Pancreas (tissue), 10 donors: Measurements from ENCODE around the gene SYAP1. TPM values are rescaled to one million over a fixed set of nuclear protein-coding genes. Genes with fewer than 3 reads are reported as not detected.
A peak's percentile ranks its signal among the peaks of the same experiment; 100 is the strongest.

Source experiments
- ATAC-seq, 4 donors: fragments of 200-7000 bp; cut with Tn5 transposase; one replicate each; pipeline versions ENCODE4 v1.8.0 to v1.9.1; 2020; ENCODE audit warnings: mild to moderate bottlenecking in 4 of 4, moderate library complexity in 4 of 4
- DNase-seq, 6 donors: peaks; one replicate each; pipeline ENCODE4 v3.0.0-alpha.2; 2020
- FAIRE-seq: peaks from 2 replicates; lab custom pipeline; 2012; peaks lifted over from hg19 to GRCh38; lab: Jason Lieb, UNC
- H3K27ac ChIP-seq, 4 donors: fragments of 200-600 bp; sonication (generic); 1 replicate in 3 of 4; 2 replicates in 1 of 4; pipeline versions ENCODE4 v1.5.0 to v1.8.0; 2020
- H3K27me3 ChIP-seq, 4 donors: fragments of 200-600 bp; one replicate each; pipeline ENCODE4 v1.8.0; 2021
- H3K36me3 ChIP-seq, 3 donors: fragments of 200-600 bp; sonication (generic) in 1 of 3; one replicate each; pipeline versions ENCODE4 v1.5.0 to v1.8.0; 2020 to 2021
- H3K4me1 ChIP-seq, 3 donors: fragments of 200-600 bp; one replicate each; pipeline ENCODE4 v1.8.0; 2021
- H3K4me3 ChIP-seq, 4 donors: fragments of 200-600 bp; sonication (generic) in 2 of 4; one replicate each; pipeline versions ENCODE4 v1.5.0 to v1.8.0; 2020 to 2021
- H3K9me3 ChIP-seq, 4 donors: fragments of 200-600 bp; one replicate each; pipeline ENCODE4 v1.8.0; 2021
- CTCF ChIP-seq, 4 donors: fragments of 200-600 bp; sonication (generic) in 3 of 4; IDR thresholded peaks; one replicate each; pipeline versions ENCODE4 v1.5.0 to v1.8.0; 2021; ENCODE audit warnings: antibody characterized with exemption in 4 of 4
- WGBS, 2 donors: extraction: QIAGEN DNeasy Blood & Tissue Kit; methylation state at CpG; one replicate each; pipeline ENCODE4 v1.1.7; 2013; 5-methylcytosine and 5-hydroxymethylcytosine counted together
- intact Hi-C, 3 donors: fragments of 100-400 bp; cut with DNase I; formaldehyde crosslinking; loops; one replicate each; pipeline versions ENCODE4 v1.11.1 to v1.14.2; 2022
- polyA plus RNA-seq, 2 donors: library from polyadenylated mRNA; stranded (reverse); fragments of 200-250 nt; gene quantifications; one replicate each; pipeline ENCODE4 v1.2.3, GENCODE V29; 2013
- total RNA-seq, 6 donors: library from RNA; stranded (reverse); fragmentation: NEBNext Ultra II Directional in 4 of 6; extraction: Animal tissue kit (Norgen Biotek cat#: 25700) in 4 of 6; gene quantifications; one replicate each; pipeline versions ENCODE4 v1.2.1 to v1.2.4, GENCODE V29; 2021 to 2023
- donor health status: healthy with polysubstance abuse.
- donor health status: DM: no; HTN: no; CAD: no; lungs with moderate emphysema.
- donor health status: DM: no; HTN: no; CAD: no.
- donor health status: control.
- donor health status: control.
- donor health status: Bipolar disorder and iron deficiency.
- donor health status: DM: yes; HTN: yes; CAD: no.
- donor health status: DM: no; HTN: no; CAD: no.
- donor health status: DM: no; HTN: no; CAD: no.
- donor health status: DM: yes; HTN: yes; CAD: no.

Gene SYAP1, protein sequence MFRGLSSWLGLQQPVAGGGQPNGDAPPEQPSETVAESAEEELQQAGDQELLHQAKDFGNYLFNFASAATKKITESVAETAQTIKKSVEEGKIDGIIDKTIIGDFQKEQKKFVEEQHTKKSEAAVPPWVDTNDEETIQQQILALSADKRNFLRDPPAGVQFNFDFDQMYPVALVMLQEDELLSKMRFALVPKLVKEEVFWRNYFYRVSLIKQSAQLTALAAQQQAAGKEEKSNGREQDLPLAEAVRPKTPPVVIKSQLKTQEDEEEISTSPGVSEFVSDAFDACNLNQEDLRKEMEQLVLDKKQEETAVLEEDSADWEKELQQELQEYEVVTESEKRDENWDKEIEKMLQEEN
- total RNA-seq (10 to 100 TPM in 5 of 6 donors, 1 to 10 TPM in 1; 9.1 to 21.5 (median 14.0) TPM), polyA plus RNA-seq (1 to 10 TPM; 6.4 to 9.3 TPM)

DNA sequence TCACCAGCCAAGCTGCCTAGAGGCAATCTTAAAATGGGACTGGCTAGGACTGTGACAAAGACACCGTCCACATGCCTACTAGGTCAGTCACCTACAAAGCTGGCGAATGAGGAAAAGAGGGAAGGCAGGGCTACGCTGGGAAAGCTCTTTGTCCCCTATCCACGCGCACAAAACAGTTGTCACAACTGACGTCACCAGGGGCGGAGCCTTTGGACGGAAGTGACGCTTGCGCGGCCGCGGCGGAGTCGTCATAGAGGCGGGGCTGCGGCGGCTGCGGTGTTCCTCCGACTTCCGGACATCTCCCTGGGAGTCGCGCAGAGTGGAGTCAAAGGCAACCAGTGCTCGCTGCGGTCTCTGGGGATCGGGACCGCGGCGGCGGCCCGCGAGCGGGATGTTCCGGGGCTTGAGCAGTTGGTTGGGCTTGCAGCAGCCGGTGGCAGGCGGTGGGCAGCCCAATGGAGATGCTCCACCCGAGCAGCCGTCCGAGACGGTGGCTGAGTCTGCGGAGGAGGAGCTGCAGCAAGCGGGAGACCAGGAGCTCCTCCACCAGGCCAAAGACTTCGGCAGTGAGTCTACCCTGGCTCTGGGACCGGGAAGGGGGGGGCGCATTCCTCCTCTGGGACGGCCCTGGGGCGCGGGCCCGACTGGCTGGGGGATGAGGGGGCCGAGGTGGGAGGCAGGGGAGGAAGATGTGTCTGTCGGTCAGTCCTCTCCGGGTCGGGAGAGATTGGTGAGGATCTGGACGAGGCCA, at the start of gene SYAP1:
SYAP1 (plus strand) TSS at position 279 of the 751 bp plus-strand sequence; CDS start at position 392, 113 bp downstream.
- H3K27ac ChIP-seq = peak within 1 kb of the TSS; percentile 87 to 97 (median 88)
- H3K9me3 ChIP-seq = no peaks in the 10 kb centered on the region
- DNase-seq (peak; percentile 92 to 100 (median 99)), FAIRE-seq (peak; percentile 93), ATAC-seq (peak; percentile 97 to 99 (median 98))
- peak within 1 kb of the TSS; percentile 40 to 78 (median 72) for H3K4me3 ChIP-seq
- H3K27me3 ChIP-seq = no peaks in the 10 kb centered on the region
- H3K4me1 ChIP-seq = peaks cover 0 to 23% (median 0%) of the 10 kb centered on the region in 3 donors
- WGBS, 2 donors = 0 to 1% methylated on average over 53 to 54 of the region's 54 CpGs
- H3K36me3 ChIP-seq = no peaks in the 10 kb centered on the region
- intact Hi-C loops = no loop called here
- no peak for TF ChIP-seq CTCF (IDR thresholded peaks at IDR 0.05)

DNA sequence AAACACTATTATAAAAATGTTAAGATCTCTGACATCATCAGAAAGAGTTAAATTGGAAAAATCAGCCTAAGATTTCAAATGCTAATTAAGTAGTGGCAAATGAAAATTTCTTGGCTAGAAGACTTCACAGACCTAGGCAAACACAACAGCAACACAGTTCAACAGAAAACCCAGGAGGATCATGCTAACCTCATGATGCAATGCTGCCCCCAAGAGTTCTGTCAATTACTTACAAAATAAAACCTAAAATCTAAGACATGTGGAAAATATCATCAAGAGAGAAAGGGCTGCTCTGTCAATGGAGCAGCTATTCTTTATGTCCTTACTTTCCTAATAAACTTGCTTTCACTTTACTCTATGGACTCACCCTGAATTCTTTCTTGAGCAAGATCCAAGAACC, 48.4 kb upstream of the SYAP1 start:
- Histone ChIP-seq H3K9me3 (no peaks in the 10 kb centered on the region), H3K4me3 (no peak overlapping the region), H3K27me3 (no peaks in the 10 kb centered on the region), H3K36me3 (no peaks in the 10 kb centered on the region), H3K4me1 (no peaks in the 10 kb centered on the region), H3K27ac (no peak overlapping the region)
- intact Hi-C loops = no loop called here
- FAIRE-seq (peak; percentile 75), DNase-seq (no peak), ATAC-seq (peak in 3 of 4 donors; percentile 46 to 68 (median 55))
- no peak for TF ChIP-seq CTCF (IDR thresholded peaks at IDR 0.05)

DNA sequence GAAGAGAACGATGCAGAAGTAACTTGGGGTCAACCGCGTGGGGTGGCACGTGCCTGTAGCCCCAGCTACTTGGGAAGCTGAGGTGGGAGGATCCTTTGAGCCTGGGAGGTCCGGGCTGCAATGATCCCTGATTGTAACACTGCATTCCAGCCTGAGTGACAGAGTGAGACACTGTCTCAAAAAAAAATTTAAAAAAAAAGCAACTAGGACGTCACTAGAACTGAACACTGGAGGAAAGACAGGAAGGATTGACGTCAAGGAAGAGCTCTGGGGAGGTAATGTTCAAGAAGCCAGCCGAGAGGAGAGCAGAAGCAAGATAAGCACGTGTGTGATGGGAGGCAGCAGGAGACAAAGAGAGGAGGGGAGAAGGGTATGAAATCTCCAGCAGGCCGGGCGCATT, 40.7 kb upstream of the SYAP1 start:
- Histone ChIP-seq H3K9me3 (no peaks in the 10 kb centered on the region), H3K4me1 (no peaks in the 10 kb centered on the region), H3K36me3 (peaks cover 0 to 4% (median 0%) of the 10 kb centered on the region in 3 donors), H3K27ac (no peak overlapping the region), H3K4me3 (no peak overlapping the region), H3K27me3 (no peaks in the 10 kb centered on the region)
- intact Hi-C loops = no loop called here
- DNase-seq (no peak), FAIRE-seq (no peak), ATAC-seq (no peak)
- 79 to 83% methylated on average over 11 of the region's 11 CpGs for WGBS, 2 donors
- no peak for TF ChIP-seq CTCF (IDR thresholded peaks at IDR 0.05)

GRCh38 chrX:16683007-16683664, 36.3 kb upstream of the SYAP1 start:
- Histone ChIP-seq H3K27me3 (no peaks in the 10 kb centered on the region), H3K9me3 (no peaks in the 10 kb centered on the region), H3K4me1 (no peaks in the 10 kb centered on the region), H3K4me3 (no peak overlapping the region), H3K27ac (no peak overlapping the region), H3K36me3 (peaks cover 0 to 4% (median 0%) of the 10 kb centered on the region in 3 donors)
- no peak for DNase-seq
- intact Hi-C loops = no loop called here
- 87 to 88% methylated on average over 7 of the region's 7 CpGs for WGBS, 2 donors
- ATAC-seq = no peak
- TF ChIP-seq CTCF (IDR thresholded peaks at IDR 0.05) = no peak
- FAIRE-seq = no peak
